COLO829 (cell line): ENCODE results near the gene CCDC57.
"Not testable (repeated sequence)": the region's sequence is repeated elsewhere in the genome, so short reads cannot be mapped to it uniquely, and the experiment has no call there.

ENCODE experiments used
- DNase-seq: peaks from one replicate; pipeline ENCODE4 v3.0.0; 2012; ENCODE audit warnings: low spot score

The CCDC57 gene

GRCh38 chr17:82201498-82201910 is 11.1 kb downstream of the CCDC57 start:
- DNase-seq: no peak

GRCh38 chr17:82200743-82201497 is 11.7 kb downstream of the CCDC57 start:
- DNase-seq: no peak

DNA sequence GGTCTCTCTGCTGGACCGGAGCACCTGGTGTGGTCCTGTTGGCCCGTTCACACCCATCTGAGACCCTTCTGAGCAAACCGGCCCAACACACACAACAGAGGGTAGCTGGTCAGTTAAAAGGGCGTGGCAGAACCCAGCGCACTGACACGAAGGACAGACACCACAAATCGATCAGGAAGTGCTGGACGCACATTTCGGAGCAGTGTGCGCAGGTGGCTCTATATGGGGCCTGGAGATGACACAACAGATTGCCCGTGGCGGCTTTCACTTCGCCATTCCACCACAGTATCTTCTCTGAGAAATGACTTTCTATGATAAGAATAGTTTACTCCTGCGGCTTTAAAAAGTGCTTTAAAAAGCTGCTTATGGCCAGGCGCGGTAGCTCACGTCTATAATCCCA is 12.5 kb downstream of the CCDC57 start:
- no peak for DNase-seq

GRCh38 chr17:82199496-82199895 is 13.1 kb downstream of the CCDC57 start:
- no peak for DNase-seq

DNA sequence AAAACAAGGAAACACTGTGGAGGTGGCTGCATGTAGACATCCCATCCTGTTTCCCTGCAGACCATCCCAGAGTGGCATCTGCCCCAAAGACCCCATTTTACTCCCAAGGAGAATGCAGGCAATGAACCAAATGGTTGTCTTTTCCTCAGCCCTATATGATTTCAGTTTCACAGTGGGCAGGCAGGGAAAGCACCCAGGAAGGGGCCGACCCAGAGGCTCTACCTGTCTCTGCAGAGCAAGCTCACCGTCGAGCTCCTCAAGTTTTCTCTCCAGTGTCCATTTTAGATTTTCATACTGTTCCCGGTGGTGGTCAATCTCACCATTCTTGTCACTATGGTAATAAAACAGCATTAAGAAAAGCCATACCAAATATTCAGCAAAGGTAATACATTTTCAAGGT is 14.6 kb downstream of the CCDC57 start:
- no peak for DNase-seq

DNA sequence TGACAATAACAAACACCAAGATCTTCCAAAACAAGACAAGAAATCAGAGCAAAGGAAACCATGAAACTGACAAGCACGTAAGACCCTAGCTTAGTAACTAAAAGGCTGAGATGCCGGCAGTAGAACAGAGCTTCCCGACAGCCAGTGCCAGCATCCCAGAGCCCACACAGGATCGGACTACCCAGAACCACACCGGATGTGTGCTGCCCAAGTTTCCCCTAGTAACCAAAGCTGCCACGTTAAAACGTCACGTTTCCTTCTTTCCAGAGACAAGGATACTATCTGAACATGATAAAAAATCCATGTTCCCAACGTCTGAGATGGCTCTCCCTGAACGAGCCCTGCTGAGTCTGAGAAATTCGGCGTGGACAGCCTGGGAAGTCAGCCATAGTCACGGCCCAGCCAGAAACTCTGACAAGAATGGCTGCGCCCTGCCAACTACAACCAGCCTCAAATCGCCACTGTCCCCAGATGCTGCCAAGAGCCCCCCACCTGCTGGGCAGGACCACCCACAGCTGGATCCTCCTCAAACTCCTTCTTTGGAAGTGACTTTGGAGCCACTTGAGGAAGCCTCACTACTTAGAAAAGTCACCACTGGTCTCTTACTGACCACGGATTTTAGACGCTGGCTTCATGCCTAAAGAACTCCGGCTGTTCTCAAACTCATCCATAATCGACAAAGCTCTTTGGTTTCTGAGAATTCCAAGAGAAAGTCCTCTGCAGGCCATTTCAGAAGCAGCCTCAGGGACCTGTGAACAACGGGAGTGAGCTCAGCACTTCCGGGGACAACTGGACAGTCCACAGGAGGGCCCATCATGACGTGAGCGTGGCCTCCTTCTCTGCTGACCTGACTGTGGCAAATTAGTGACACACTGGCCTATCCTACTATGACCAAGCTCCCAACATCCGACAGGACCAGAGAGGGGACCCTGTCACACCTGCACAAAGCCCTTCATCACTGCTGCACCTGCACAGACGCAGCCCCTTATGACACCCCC is 16.7 kb downstream of the CCDC57 start:
- DNase-seq: no peak

DNA sequence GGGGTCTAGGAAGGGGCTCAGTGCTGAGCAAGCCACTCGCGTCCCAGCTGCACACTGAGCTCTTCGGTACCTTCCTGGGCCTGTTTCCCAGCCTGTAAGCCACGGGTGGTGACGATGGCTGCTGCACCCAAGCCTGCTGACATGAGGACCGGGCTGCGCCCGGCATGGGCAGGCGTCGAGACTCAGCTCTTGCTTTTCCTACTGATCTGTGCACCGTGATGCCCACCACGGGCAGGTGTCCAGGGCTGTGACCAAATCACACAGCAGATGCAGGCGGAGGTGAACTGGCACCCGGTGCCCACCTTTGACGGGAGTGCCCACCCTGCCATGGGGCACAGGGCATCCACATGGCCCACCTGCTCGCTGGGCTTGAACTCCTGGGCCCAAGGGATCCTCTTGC is 17.9 kb downstream of the CCDC57 start:
- no peak for DNase-seq

DNA sequence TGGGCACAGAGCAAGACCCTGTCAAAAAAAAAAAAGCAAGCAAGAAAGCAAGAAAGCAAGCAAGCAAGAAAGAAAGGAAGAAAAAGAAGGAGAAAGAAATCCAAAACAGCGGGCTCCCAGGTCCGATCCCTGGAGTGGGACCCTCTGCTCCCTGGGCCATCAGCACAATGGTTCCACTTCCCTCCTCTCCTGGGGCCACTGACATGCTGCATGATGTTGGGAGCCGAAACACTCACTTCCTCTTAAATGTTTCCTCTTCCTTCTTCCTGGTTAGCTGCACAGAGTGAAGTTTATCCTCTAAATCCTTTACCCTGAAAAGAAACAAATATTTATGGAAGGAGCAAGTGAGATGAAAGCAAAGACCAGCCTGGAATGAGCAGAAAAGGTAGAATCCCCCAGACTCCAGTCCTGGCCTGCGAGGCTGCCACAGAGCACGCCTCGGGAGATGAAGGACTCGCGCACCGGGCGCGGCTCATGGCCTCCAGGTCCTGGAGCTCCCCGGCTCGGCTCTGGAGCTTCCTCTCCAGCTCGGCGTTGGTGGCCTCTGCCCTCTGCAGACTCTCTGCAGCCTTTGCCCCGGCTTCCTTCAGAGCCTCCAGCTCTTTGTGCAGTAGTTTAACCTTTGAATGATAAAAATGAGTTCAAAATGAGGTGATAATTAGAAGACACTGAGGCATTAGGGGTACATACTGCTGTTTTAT is 19.0 kb downstream of the CCDC57 start:
- DNase-seq: no peak

- not testable (repeated sequence) for DNase-seq
These were observed 19.6 kb downstream of the CCDC57 start for GRCh38 chr17:82193050-82193449.

DNA sequence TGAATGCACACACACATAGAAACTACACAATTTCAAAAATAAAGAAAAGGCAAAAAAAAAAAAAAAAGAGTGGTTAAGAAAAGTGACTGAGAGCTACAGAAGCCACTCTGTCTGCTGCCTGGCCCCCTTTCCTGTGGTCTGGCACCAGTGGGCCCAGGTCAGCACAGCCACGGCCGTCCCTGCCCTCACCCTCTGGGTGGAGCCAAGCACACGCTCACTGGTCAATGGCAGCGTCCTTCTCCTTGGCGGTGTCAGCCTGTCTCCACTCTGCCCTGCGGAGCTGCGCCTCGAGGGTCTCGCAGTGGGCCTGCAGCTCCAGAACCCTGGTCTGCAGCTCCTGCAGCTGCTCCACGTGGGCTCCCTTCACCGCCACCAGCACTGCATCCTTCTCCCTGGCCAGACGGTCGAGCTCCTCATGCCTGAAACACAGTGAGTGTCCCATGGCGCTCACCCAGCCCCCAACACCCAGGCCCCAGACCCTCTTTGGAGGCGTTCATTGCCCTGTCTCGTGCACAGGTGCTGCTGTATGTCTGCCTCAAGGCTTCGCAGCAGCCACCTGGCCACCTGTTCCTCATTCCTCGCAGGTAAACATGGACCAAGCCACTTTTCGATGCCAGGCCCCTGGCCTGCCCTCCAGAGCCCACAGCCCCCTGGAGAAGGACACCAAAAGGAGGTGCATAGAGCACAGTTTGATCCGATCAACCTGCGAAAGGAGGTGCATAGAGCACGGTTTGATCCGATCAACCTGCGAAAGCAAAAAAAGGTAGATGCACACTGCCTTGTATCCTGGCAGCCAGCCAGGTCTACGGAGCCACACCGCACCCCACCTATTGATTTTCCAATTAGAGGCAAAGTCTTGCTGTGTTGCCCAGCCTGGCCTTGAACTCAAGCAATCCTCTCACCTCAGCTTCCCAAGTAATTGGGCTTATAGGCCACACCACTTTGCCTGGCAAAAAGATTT is 24.4 kb downstream of the CCDC57 start:
- no peak for DNase-seq

GRCh38 chr17:82187500-82187899 is 25.1 kb downstream of the CCDC57 start:
- DNase-seq: no peak

DNA sequence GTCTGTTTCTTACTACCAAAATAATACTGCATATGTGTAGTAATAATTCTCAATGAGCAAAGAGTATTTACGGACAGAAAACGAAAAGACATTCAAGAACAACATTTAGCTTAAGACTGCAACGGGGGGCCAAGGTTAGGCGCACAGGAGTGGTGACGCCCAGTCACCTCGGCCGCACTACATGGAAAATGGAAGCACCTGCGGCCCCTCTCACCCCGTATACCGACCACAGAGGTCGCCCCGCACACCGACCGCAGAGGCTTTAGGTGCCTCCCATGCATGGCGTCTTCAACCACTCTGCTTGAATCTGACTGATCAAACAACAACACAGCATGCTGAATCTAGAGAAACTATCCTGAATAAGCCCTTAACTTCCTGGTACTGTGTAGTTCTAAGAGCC is 26.4 kb downstream of the CCDC57 start:
- no peak for DNase-seq

DNA sequence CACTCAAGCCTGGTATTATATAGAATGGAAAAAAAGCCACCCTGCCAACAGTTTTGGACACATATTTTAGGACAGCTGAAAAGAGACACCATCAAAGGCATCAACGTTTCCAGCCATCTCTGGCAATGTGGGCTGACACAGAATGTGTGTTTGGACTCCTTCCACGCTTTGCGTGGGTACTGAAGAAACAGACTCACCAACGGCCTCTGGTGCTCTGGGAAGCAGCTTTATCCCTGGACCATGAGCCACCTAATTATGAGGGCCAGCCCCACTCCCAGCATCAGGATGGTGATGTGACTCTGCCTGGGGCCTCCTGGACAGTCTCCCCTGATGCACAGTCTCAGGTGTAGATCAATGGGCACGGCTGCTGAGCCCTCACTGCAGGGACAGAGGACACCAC is 27.9 kb downstream of the CCDC57 start:
- DNase-seq: no peak

GRCh38 chr17:82180776-82181528 is 31.7 kb downstream of the CCDC57 start:
- DNase-seq: no peak

DNA sequence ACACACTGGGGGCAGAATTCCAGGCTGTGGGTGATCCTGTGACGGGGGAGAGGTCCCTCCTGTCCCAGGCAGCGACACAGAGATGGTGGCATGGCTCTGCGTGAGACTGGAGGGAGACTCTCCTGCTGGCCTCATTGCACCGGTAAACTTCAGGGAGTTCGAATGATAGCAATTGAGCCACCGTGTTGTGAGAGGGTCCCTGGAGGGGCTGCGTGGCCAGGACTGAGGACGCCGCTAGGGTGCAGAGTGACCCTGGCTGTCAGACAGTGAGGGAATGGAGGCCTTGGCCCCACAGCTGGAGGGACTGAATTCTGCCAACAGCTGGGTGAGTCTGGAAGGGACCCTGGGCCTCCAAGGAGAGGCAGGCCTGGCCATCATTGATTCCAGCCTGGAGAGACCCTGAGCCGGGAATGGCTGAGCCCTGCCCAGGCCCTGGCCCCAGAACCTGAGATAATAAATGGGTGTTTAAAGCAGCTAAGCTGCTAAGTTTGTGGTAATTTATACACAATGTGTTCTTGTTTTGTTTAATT is 32.6 kb downstream of the CCDC57 start:
- no peak for DNase-seq

DNA sequence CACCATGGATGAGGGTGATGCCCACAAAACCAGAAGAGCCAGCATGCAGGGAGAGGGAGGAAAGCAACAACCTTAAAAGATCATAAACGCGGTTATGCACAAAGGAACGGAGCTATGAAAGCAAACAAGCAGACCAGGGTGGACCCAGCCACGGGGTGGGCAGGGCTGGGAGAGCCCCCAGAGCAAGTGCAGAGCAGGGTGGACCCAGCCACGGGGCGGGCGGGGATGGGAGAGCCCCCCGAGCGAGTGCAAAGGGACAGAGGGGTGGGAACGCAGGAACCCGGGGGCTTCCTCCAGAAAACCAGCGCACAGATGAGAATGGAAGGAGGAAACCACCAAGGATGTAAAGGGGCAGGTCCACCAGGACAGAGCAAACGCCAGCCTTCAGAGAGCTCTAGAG is 33.2 kb downstream of the CCDC57 start:
- DNase-seq: no peak

DNA sequence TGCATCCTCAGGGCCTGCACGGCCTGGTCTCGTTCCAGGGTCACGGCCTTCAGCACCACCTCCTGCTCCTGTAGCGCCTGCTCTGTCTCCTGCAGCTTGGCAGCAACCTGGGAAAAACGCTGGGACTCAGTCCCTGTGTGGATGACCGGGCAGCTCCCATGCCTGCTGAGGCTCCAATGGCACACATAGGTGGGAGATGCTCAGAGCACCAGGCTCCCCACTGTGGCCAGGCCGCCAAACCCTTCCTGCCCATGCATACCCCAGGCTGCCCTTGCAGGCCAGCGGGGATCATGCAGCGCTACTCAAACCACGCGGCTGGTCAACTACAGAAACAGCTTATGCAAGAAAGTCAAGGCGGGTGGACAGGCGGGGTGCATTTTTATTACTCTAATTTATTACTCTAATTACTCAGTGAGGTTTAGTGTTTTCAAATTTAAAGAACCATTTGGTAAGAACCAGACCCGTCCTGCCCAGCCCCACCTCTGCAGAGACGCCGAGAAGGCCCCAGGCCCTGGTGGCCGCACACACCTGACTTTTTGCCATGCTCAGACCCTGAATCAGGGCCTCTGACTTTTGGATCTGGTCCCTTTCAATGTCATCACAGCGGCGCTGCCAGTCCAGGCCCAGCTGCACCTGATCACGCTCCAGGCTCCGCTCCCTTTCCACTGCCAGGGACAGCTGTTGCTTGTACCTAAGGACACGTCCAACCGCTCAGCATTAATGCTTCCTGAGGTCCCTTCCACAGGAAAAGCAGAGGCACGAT is 34.0 kb downstream of the CCDC57 start:
- DNase-seq: no peak

GRCh38 chr17:82177761-82178498 is 34.7 kb downstream of the CCDC57 start:
- DNase-seq: no peak

DNA sequence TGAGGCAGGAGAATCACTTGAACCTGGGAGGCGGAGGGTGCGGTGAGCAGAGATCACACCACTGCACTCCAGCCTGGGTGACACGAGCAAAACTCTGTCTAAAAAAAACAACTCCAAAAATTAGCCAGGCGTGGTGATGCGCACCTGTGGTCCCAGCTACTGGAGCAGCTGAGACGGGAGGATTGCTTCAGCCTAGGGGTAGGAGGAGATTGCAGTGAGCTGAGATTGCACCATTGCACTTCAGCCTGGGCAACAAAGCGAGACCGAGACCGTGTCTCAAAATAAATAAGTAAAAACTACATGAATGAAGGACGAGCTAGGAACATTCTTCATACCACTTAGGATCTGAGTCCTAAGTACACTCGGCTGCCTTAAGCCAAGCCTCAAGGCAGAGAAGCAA is 35.4 kb downstream of the CCDC57 start:
- DNase-seq: no peak
